GM19395 (cell line): ENCODE data around the gene CASZ1.

Experiments used
- ATAC-seq: cut with Tn5 transposase; IDR thresholded peaks from one replicate; pipeline ENCODE4 v1.9.1; 2021; ENCODE audit warnings: mild to moderate bottlenecking, moderate library complexity; ENCODE audit not compliant: unreplicated experiment

CASZ1 gene

DNA sequence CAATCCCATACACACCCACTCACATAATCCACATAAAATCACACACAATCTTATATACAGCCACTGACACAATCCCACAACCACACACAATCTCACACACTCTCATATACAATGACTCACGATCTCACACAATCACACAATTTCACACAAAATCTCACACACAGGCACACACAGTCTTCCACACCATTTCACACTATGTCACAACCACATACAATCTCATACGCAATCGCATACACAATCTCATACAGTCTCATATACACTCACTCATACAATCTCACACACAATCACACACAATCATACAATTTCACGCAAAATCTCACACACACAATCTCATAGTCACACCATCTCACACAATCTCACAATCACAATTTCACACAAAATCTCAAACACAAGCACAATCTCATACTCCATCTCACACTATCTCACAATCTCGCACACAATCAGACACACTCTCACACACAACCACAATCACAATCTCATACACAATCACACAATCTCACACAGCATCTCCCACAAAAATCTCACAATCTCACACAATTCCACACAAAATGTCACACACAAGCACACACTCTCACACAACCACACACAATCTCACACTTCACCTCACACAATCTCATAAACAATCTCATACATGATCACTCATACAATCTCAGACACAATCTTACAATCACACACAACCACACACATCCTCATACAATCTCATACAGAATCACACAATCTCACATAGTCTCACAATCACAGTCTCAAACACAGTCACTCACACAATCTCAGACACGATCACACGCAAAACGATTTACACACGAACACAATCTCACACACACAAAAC lies 18.5 kb downstream of the CASZ1 start:
- ATAC-seq = no peak

DNA sequence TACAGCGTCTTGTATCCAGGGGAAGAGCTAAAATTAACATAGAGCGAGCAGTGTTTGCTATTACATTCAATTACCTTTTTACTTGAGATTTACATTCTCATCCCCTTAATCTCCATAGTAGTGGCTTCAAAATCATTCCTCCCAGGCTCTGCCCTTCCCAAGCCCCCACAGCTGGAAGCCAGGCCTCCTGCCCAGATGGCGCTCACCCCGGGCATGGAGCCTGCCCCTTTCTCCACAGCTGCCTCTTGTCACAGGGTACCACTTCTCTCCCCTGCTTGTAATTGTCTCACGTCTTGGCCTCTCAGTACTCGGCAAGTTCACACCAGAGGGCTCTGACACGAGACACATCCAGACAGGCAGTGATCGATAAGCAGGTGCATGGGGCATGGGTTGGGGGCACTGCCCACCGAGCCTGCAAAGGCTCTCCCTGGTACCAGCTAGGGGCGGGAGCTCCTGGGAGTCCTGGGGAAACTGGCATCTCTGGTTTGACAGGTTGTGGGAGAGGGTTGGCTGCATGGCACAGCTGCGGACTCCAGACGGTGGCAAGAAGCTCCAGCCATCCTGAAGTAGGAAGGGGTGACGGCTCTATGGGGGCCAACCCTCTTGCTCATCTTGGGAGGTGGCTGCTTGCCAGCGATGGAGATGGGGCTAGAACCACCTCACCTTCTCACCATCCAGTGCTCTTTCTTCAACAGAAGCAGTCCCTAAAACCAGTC lies 20.1 kb downstream of the CASZ1 start:
- no peak for ATAC-seq

DNA sequence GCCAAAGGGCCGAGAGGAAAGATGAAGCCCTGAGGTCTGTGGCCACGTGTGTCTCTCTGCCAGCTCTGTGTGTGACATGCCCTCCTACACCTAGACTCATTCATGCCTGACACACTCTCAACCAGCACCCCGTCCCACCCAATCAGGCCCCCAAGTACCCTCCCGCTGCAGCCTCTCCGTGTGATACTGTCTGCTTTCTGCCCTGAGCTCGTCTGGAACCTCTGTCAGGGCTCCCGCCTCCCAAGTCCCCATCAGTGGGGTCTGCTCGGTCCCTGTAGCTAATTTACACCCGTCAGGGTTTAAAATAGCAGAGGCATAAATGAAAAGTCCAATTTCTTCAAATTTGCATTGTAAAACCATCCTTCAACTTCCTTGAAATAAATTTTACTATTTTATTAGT lies 20.7 kb downstream of the CASZ1 start:
- ATAC-seq = no peak

GRCh38 chr1:10774615-10775310 lies 21.7 kb downstream of the CASZ1 start:
- ATAC-seq = no peak

- ATAC-seq = no peak
Measured at GRCh38 chr1:10773851-10774614, 22.4 kb downstream of the CASZ1 start.

DNA sequence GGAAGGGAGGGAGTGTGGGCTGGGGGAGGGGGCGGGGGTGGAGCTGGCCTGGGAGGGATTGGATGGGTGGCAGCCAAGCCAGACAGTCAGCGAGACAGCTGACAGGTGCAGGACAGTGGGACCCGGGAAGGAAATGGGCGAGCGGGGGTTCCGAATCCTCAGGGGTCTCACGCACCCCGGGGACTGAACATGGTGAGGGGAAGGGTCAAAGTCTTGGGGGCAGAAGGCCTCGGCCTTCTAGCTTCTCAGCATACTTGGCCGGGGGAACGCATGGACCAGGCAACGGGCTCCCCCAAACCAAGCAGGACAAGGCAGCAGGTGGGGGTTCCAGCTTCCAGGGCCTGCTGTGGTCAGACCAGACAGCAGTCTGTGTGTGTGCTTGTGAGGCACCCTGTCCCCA lies 23.1 kb downstream of the CASZ1 start:
- ATAC-seq = no peak

DNA sequence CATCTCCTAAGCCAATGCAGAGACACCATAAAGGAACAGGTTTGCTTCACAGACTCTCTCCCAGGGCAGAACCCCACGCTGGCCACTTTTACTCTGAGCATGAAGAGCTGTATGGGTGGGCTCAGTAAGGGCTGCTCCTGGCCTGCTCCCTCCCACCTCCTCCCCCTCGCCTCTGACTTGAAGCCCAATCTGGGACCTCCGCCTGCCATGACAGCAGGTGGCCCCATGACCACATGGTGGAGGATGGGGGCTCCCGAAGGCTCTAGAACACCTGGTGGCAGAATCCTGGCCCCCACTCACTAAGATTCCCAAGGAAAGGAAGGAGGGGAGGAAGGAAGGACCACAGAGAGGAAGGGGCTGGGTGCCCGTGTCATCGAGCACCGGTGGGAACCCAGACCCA lies 23.7 kb downstream of the CASZ1 start:
- no peak for ATAC-seq

DNA sequence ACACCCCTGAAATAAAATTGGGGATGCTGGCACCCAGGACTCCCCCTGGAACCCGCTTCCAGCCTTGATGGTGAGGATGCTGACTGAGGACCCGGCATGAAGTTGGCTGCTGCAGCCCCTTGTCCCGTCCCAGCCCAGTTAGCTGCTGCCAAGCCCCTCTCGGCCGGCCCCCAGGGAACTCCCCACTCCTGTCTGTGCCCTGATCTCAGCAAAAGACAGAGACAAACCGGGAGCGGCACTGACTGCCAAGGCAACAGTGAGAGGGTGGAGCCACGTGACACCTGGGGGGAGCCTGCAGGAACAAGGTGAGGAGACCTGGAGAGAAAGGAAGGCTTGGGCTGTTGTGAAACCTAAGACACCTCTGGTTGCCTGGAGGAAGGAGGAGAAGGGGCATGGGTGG lies 24.7 kb downstream of the CASZ1 start:
- ATAC-seq = no peak

- no peak for ATAC-seq
Measured at GRCh38 chr1:10768552-10768951, 27.9 kb downstream of the CASZ1 start.

DNA sequence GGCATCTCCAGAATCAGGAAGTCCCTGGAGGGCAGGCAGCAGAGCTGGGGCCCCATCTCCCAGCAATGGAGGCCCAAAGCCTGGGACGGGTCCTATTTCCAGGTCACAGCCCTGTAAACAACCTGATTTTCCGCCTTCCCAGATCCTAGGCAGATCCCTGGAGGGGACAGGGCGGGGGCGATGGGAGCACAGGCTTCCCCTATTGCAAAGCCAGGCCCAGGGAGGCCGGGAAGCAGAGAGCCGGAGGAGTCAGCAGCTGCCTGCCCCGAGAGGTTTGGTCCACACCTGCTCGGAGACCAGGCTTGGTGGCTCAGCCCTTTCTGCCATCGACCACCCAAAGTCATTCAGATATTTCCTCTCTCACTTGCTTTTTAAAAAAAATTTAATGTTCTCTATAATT lies 29.2 kb downstream of the CASZ1 start:
- ATAC-seq = no peak

DNA sequence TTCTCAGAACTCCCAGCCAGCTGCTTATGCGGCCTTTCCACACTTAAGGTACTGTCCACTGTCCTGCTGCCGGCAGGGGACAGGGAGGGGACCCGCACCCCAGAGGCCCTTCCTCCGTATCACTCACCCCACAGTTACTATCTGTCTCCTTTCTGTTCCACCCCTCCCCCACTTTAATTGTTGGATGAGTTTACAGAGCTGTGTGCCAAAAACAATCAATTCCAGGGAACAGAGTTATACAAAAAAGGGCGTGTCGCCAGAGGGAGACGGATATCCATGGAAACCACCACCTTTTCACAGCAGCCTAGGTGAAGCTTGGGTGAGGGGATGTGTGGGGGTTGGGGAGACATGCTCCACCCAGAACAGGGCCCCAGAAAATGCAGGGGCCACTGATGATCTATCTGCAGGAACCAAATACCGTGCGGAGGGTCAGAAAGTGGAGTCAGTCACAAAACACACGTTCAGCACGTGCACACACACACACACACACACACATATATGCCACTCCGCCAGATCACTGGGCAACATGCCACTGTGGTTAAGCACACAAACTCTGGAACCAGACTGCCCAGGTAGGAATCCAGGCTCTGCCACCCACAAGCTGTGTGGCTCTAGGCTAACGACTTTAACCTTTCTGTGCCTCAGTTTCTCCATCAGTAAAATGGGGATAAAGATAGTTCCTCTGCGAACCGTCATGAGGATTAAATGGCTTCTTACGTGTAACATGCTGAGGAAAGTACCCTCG lies 30.5 kb downstream of the CASZ1 start:
- no peak for ATAC-seq

DNA sequence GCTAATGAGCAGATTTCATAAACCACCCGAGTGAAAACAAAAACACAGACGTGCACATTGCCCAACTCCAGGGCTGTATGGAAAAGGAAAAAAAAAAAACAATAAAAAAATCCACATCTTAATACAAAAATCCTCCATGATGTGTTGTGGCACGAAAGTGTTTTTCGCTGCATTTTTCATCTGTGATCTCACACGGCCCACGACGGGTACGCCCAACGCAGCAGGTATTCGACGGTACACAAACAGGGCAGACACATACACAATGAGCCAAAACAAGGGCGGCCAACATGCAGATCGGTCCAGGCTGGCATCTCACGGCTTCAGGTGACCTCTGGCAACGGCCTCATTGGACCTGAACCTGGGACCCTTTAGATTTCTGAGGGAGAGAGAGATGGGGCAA lies 31.1 kb downstream of the CASZ1 start:
- ATAC-seq = no peak

DNA sequence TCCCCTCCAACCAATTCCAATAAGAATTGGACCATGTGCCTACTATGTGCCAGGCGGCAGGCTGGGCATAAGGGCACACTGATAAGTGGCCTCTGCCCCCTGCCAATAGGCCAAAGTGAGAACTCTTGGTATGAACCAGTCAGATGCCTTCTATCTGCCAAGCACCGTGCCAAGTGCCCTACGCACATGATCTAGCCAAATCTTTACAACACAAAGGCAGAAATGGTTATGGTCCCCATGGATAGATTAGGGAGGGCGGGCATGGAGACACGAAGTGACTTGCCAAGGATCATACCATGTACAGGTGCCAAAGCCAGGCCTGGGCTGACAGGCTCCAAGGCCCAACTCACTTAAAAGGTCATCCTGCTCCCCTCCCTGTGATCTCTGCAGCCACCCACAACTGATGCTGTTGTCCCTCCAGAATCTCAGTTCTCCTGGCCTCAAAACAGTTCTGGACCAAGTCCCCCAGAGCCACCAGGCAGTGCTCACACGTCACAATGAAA lies 32.1 kb downstream of the CASZ1 start:
- no peak for ATAC-seq

GRCh38 chr1:10762875-10763274 lies 33.6 kb downstream of the CASZ1 start:
- no peak for ATAC-seq

GRCh38 chr1:10762153-10762523 lies 34.3 kb downstream of the CASZ1 start:
- no peak for ATAC-seq

DNA sequence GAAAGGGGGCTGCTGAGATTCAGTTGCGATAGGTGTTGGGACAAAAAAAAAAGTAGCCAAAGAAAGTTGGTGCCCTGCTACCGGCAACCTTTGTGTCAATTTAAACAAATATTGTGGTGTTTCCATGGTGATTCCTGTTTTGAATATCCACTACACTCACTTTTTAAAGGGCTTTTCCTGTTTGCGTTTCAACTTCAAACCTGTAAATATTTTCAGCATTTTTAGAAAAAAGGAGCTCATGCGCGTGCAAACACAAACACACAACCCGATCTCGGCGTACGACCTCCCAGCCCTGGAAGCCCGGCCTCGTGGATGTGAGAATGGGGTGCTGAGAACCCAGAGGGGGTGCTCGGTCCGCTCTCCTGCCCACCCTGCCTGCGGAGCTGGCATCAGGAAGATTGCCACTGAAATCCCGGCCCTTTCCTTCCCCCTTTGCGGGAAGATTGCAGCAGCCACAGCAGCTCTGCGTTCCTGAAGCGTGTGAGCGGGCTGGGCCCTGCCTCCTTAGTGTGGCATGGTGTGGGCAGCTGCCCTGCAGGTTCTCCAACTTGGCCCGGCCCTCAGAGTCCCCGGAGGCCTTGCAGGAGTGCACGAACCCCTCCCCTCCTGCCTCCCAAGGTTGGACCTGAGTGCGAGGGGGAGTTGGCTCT lies 34.8 kb downstream of the CASZ1 start:
- no peak for ATAC-seq

DNA sequence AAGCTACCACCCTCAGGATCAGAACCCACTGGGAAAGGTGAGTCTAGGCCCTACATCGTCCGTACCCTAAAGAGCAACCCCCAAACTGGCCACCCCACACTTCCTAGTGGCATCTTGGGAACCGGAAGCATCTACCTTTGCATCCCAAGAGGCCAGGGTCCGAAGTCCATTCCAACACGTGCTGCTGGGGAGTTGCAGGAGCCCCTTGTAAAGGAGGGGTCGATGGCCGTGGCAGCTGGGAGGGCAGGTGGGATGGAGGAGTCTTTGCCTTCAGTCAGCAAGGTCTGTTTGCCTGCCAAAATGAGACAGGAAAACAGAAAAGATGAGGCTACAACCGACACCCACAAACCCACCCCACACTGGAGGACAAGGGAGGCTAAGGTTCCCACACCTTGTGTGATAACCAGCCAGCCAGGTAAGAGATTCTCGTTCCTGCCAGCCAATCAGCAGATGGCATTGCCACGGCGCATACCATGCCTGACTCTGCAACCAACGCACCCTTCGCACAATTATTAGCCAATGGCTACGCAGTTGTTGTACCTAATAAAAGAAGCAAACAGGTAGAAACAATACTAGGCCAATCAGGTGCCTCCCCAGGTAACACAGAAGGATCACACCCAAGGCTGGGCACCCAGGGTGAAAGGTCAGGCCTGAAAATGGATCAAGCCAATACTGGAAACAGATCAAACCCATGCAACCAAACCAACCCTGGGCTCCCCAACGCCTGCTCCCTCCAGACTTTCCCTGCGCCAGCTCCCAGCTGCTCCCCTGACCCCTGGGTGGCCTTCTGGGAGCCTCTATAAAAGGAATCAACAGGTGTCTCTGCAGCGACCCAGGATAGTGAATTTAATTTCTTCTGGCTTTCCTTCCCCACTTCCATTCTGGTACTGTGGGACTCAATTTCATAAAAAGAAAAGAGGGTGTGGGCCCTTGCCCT lies 35.6 kb downstream of the CASZ1 start:
- ATAC-seq = no peak

- ATAC-seq = no peak
Measured at GRCh38 chr1:10759413-10760200, 36.8 kb downstream of the CASZ1 start.
